BJ (cell line): ENCODE measurements around the gene KCNIP1. TPM values are rescaled to one million over a fixed set of nuclear protein-coding genes. Genes with fewer than 3 reads are reported as not detected.

Experiments used
- CTCF ChIA-PET: fragments of 350-600 bp; formaldehyde crosslinking; extraction: SDS; loops from one replicate; lab custom pipeline; 2021; ENCODE audit warnings: antibody characterized with exemption, inconsistent platforms; lab: Yijun Ruan, JAX
- POLR2A ChIA-PET: fragments of 300-600 bp; sonication (Branson Sonifier 250); formaldehyde crosslinking; extraction: SDS; loops from one replicate; lab custom pipeline; 2021; ENCODE audit warnings: antibody characterized with exemption; lab: Charles Lee
- DNase-seq: peaks from one replicate; pipeline ENCODE4 v3.0.0-alpha.2; 2011; ENCODE audit warnings: low read depth
- H3K27me3 ChIP-seq: 2 replicates; pipeline ENCODE4 v1.6.0; 2011; ENCODE audit warnings: low read length; ENCODE audit not compliant: control insufficient read depth, insufficient read depth
- H3K36me3 ChIP-seq: 2 replicates; pipeline ENCODE4 v1.5.1; 2011; ENCODE audit warnings: low read length; ENCODE audit not compliant: control insufficient read depth, insufficient read depth
- H3K4me3 ChIP-seq: 2 replicates; pipeline ENCODE4 v1.5.1; 2011; ENCODE audit warnings: low read depth, mild to moderate bottlenecking, control low read depth, low read length
- CTCF ChIP-seq: IDR thresholded peaks from 2 replicates; pipeline ENCODE4 v1.5.1; 2011; ENCODE audit warnings: low read depth, mild to moderate bottlenecking, control low read depth, inconsistent platforms, low read length, moderate library complexity; ENCODE audit not compliant: insufficient read depth
- polyA plus RNA-seq: library from polyadenylated mRNA; depleted of rRNA; stranded (reverse); fragments of >200 nt; gene quantifications from 2 replicates; pipeline ENCODE4 v1.2.3, GENCODE V29; 2011

Gene KCNIP1
- polyA plus RNA-seq, 1 experiment, result not detected

GRCh38 chr5:170634256-170634990 is 130.6 kb downstream of the KCNIP1 start:
- H3K27me3 ChIP-seq, result peaks cover 3% of the 10 kb centered on the region
- ChIA-PET CTCF (interaction anchor here (0.8 to 5.8 kb wide), 9 partner anchors 9 to 213 kb away, joined by 3 to 91 read pairs (median 4); no protein-coding TSS in a partner anchor), POLR2A (no interaction called here)
- TF ChIP-seq CTCF, result no peak
- H3K4me3 ChIP-seq, result no peak overlapping the region
- no peaks in the 10 kb centered on the region for H3K36me3 ChIP-seq
- DNase-seq, result no peak

- Histone ChIP-seq H3K27me3 (peaks cover 5% of the 10 kb centered on the region), H3K4me3 (no peak overlapping the region), H3K36me3 (no peaks in the 10 kb centered on the region)
- TF ChIP-seq CTCF, result no peak
- ChIA-PET POLR2A (no interaction called here), CTCF (interaction anchor here (5.8 kb wide), 1 partner anchor 202 kb away, joined by 91 read pairs; no protein-coding TSS in a partner anchor)
- DNase-seq, result no peak
Measured at GRCh38 chr5:170635706-170636105, 131.9 kb downstream of the KCNIP1 start.

GRCh38 chr5:170636206-170636605 is 132.4 kb downstream of the KCNIP1 start:
- no peak for DNase-seq
- Histone ChIP-seq H3K27me3 (peaks cover 5% of the 10 kb centered on the region), H3K4me3 (no peak overlapping the region), H3K36me3 (no peaks in the 10 kb centered on the region)
- ChIA-PET CTCF (interaction anchor here (5.8 kb wide), 1 partner anchor 203 kb away, joined by 91 read pairs; no protein-coding TSS in a partner anchor), POLR2A (no interaction called here)
- no peak for TF ChIP-seq CTCF

- ChIA-PET CTCF (interaction anchor here (1.4 kb wide), 1 partner anchor 191 kb away, joined by 3 read pairs; no protein-coding TSS in a partner anchor), POLR2A (no interaction called here)
- H3K4me3 ChIP-seq, result no peak overlapping the region
- no peak for TF ChIP-seq CTCF
- H3K27me3 ChIP-seq, result peaks cover 5% of the 10 kb centered on the region
- DNase-seq, result no peak
- H3K36me3 ChIP-seq, result no peaks in the 10 kb centered on the region
Measured at GRCh38 chr5:170636801-170637477, 133.1 kb downstream of the KCNIP1 start.

- ChIA-PET POLR2A (no interaction called here), CTCF (interaction anchor here (0.6 to 2.4 kb wide), 27 partner anchors 11 to 706 kb away, joined by 3 to 18 read pairs (median 4); no protein-coding TSS in a partner anchor)
- no peaks in the 10 kb centered on the region for H3K36me3 ChIP-seq
- no peak for DNase-seq
- no peak overlapping the region for H3K4me3 ChIP-seq
- TF ChIP-seq CTCF, result no peak
- peaks cover 5% of the 10 kb centered on the region; the same call in 1 of the 2 replicates for H3K27me3 ChIP-seq
Measured at GRCh38 chr5:170638051-170638450, 134.2 kb downstream of the KCNIP1 start.
